Cardiac muscle cell (in vitro differentiated cells and primary cell): ENCODE data around the gene IMPDH1. TPM values are rescaled to one million over a fixed set of nuclear protein-coding genes. Genes with fewer than 3 reads are reported as not detected.

Source experiments
- DNase-seq, 2 donors: peaks; one replicate each; pipeline versions ENCODE4 v3.0.0 to v3.0.0-alpha.2; 2010 to 2017; ENCODE audit warnings: low read depth in 1 of 2, low spot score in 1 of 2
- H3K27ac ChIP-seq: fragments of 200-600 bp; sonication (generic); 2 replicates; pipeline ENCODE4 v1.5.1; 2016
- H3K27me3 ChIP-seq: fragments of 200-600 bp; sonication (generic); 2 replicates; pipeline ENCODE4 v1.6.0; 2016; ENCODE audit warnings: control low read depth
- H3K36me3 ChIP-seq: fragments of 200-600 bp; sonication (generic); 2 replicates; pipeline ENCODE4 v1.5.1; 2016; ENCODE audit warnings: control low read depth
- H3K4me1 ChIP-seq: fragments of 200-600 bp; sonication (generic); 2 replicates; pipeline ENCODE4 v1.8.1; 2017; ENCODE audit warnings: low read depth, mild to moderate bottlenecking, mixed run types
- H3K4me3 ChIP-seq: fragments of 200-600 bp; sonication (generic); 2 replicates; pipeline ENCODE4 v1.5.1; 2016; ENCODE audit warnings: mild to moderate bottlenecking
- H3K9me3 ChIP-seq: fragments of 200-600 bp; sonication (generic); 2 replicates; pipeline ENCODE4 v1.5.1; 2017; ENCODE audit warnings: low read depth, mild to moderate bottlenecking, control low read depth
- CTCF ChIP-seq: IDR thresholded peaks from 2 replicates; pipeline ENCODE4 v1.5.1; 2012; ENCODE audit warnings: low read depth, mild to moderate bottlenecking, low read length
- polyA plus RNA-seq: library from polyadenylated mRNA; unstranded; fragments of >200 nt; fragmentation: Nextera tagmentation; extraction: Ambion mirVana; gene quantifications from 2 replicates; pipeline ENCODE4 v1.2.1, GENCODE V29; 2016
- total RNA-seq: library from RNA; depleted of rRNA; stranded (reverse); fragments of >200 nt; gene quantifications from 2 replicates; pipeline ENCODE4 v1.2.3, GENCODE V29; 2016

IMPDH1 gene
- total and polyA plus RNA-seq, 2 experiments from 2014 or later: 20.5 to 24.0 TPM

- H3K4me3 ChIP-seq: no peak overlapping the region
- H3K4me1 ChIP-seq: no peaks in the 10 kb centered on the region
- H3K36me3 ChIP-seq: no peaks in the 10 kb centered on the region
- H3K27ac ChIP-seq: no peak overlapping the region
- DNase-seq: peak; percentile 60 to 70
- H3K27me3 ChIP-seq: no peaks in the 10 kb centered on the region
- H3K9me3 ChIP-seq: no peaks in the 10 kb centered on the region
- TF ChIP-seq CTCF: peak; percentile 95
These were observed 11.6 kb downstream of the IMPDH1 start for GRCh38 chr7:128398016-128398840.

DNA sequence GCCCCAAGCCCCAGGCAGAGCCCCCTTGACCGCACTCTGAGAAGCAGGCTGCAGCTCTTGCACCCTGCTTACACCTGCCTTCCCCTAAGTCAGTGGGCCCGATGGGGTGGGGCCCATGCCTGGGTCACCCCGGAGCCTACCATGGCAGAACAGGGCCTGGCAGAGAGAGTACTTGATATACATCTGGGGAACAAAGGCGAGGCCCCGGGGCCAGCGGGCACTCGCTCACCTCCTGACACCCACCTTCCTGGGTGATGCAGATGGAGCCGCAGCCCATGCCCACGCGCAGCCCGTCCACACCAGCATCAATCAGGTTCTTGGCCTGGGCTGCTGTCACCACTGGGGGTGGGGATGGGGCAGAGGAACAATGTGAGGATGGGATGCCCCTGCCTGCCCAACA lies 13.4 kb downstream of the IMPDH1 start:
- no peak for DNase-seq
- H3K36me3 ChIP-seq: no peaks in the 10 kb centered on the region

GRCh38 chr7:128395748-128396147 lies 14.0 kb downstream of the IMPDH1 start:
- Histone ChIP-seq H3K27me3 (no peaks in the 10 kb centered on the region), H3K4me3 (no peak overlapping the region), H3K27ac (no peak overlapping the region), H3K9me3 (no peaks in the 10 kb centered on the region), H3K4me1 (no peaks in the 10 kb centered on the region), H3K36me3 (no peaks in the 10 kb centered on the region)
- peak; percentile 17 for TF ChIP-seq CTCF
- DNase-seq: no peak

More for the DNA sequence above, 13.4 kb downstream of the IMPDH1 start:
- TF ChIP-seq CTCF: no peak
- Histone ChIP-seq H3K4me1 (no peaks in the 10 kb centered on the region), H3K27me3 (no peaks in the 10 kb centered on the region), H3K27ac (no peak overlapping the region), H3K9me3 (no peaks in the 10 kb centered on the region), H3K4me3 (no peak overlapping the region)

GRCh38 chr7:128394904-128395496 lies 14.8 kb downstream of the IMPDH1 start:
- DNase-seq: no peak
- TF ChIP-seq CTCF: no peak
- no peaks in the 10 kb centered on the region for H3K36me3 ChIP-seq
- H3K4me3 ChIP-seq: no peak overlapping the region
- no peaks in the 10 kb centered on the region for H3K27me3 ChIP-seq
- H3K4me1 ChIP-seq: no peaks in the 10 kb centered on the region
- H3K27ac ChIP-seq: no peak overlapping the region
- no peaks in the 10 kb centered on the region for H3K9me3 ChIP-seq

- Histone ChIP-seq H3K4me1 (peaks cover 3% of the 10 kb centered on the region), H3K9me3 (no peaks in the 10 kb centered on the region), H3K27me3 (no peaks in the 10 kb centered on the region), H3K36me3 (no peaks in the 10 kb centered on the region), H3K4me3 (no peak overlapping the region), H3K27ac (no peak overlapping the region)
- TF ChIP-seq CTCF: no peak
- no peak for DNase-seq
These were observed 16.1 kb downstream of the IMPDH1 start for GRCh38 chr7:128393526-128394330.
